ENCODE results near the gene LCLAT1. TPM values are rescaled to one million over a fixed set of nuclear protein-coding genes. Genes with fewer than 3 reads are reported as not detected.

LCLAT1 gene
- polyA plus RNA-seq, 3 donors = 0.56 to 1.6 (median 1.2) TPM

- no peak overlapping the region for H3K27ac ChIP-seq (ENCODE audit: low read depth, low read length)
- WGBS, 3 donors = 84 to 94% (median 94%) methylated on average over 2 of the region's 2 CpGs
These were observed 101.3 kb downstream of the LCLAT1 start for GRCh38 chr2:30548386-30548785.

- 95 to 97% (median 97%) methylated on average over 2 of the region's 2 CpGs for WGBS, 3 donors
- H3K27ac ChIP-seq (ENCODE audit: low read depth, low read length) = no peak overlapping the region
These were observed 102.0 kb downstream of the LCLAT1 start for GRCh38 chr2:30549096-30549495.

- 96 to 100% (median 97%) methylated on average over 1 of the region's 1 CpG for WGBS, 3 donors
- H3K27ac ChIP-seq (ENCODE audit: low read depth, low read length) = no peak overlapping the region
These were observed 112.7 kb downstream of the LCLAT1 start for GRCh38 chr2:30559544-30560275.

- 86 to 90% (median 89%) methylated on average over 1 of the region's 1 CpG for WGBS, 3 donors
These were observed 114.3 kb downstream of the LCLAT1 start for GRCh38 chr2:30561349-30561748.

GRCh38 chr2:30565851-30566358 is 118.9 kb downstream of the LCLAT1 start:
- no peak overlapping the region for H3K27ac ChIP-seq (ENCODE audit: low read depth, low read length)
- 40 to 76% (median 74%) methylated on average over 5 of the region's 5 CpGs for WGBS, 3 donors

More at GRCh38 chr2:30561349-30561748, 114.3 kb downstream of the LCLAT1 start:
- no peak overlapping the region for H3K27ac ChIP-seq (ENCODE audit: low read depth, low read length)

GRCh38 chr2:30566631-30567030 is 119.6 kb downstream of the LCLAT1 start:
- WGBS, 3 donors = 85 to 92% (median 90%) methylated on average over 4 of the region's 4 CpGs
- H3K27ac ChIP-seq (ENCODE audit: low read depth, low read length) = no peak overlapping the region

- no peak overlapping the region for H3K27ac ChIP-seq (ENCODE audit: low read depth, low read length)
- 95 to 97% (median 97%) methylated on average over 4 of the region's 4 CpGs for WGBS, 3 donors
These were observed 120.3 kb downstream of the LCLAT1 start for GRCh38 chr2:30567317-30567716.

- no peak overlapping the region for H3K27ac ChIP-seq (ENCODE audit: low read depth, low read length)
These were observed 122.9 kb downstream of the LCLAT1 start for GRCh38 chr2:30569946-30570345.

GRCh38 chr2:30577151-30577550 is 130.1 kb downstream of the LCLAT1 start:
- H3K27ac ChIP-seq (ENCODE audit: low read depth, low read length) = no peak overlapping the region
- WGBS, 3 donors = 90 to 97% (median 92%) methylated on average over 4 of the region's 4 CpGs

GRCh38 chr2:30580391-30580790 is 133.3 kb downstream of the LCLAT1 start:
- no peak overlapping the region for H3K27ac ChIP-seq (ENCODE audit: low read depth, low read length)
- 76 to 83% (median 78%) methylated on average over 3 of the region's 3 CpGs for WGBS, 3 donors

GRCh38 chr2:30582521-30582920 is 135.5 kb downstream of the LCLAT1 start:
- no peak overlapping the region for H3K27ac ChIP-seq (ENCODE audit: low read depth, low read length)

GRCh38 chr2:30583204-30583749 is 136.2 kb downstream of the LCLAT1 start:
- WGBS, 3 donors = 95 to 98% (median 97%) methylated on average over 3 of the region's 3 CpGs
- H3K27ac ChIP-seq (ENCODE audit: low read depth, low read length) = no peak overlapping the region

More at GRCh38 chr2:30582521-30582920, 135.5 kb downstream of the LCLAT1 start:
- 87 to 88% (median 87%) methylated on average over 2 of the region's 2 CpGs for WGBS, 3 donors

GRCh38 chr2:30584116-30584515 is 137.1 kb downstream of the LCLAT1 start:
- 55 to 83% (median 66%) methylated on average over 4 of the region's 4 CpGs for WGBS, 3 donors
- no peak overlapping the region for H3K27ac ChIP-seq (ENCODE audit: low read depth, low read length)

GRCh38 chr2:30588994-30589393 is 141.9 kb downstream of the LCLAT1 start:
- H3K27ac ChIP-seq (ENCODE audit: low read depth, low read length) = no peak overlapping the region

- H3K27ac ChIP-seq (ENCODE audit: low read depth, low read length) = no peak overlapping the region
- WGBS, 3 donors = 77 to 98% (median 94%) methylated on average over 1 of the region's 1 CpG
These were observed 143.4 kb downstream of the LCLAT1 start for GRCh38 chr2:30590407-30590806.

- WGBS, 3 donors = 98 to 99% (median 98%) methylated on average over 2 of the region's 2 CpGs
- H3K27ac ChIP-seq (ENCODE audit: low read depth, low read length) = no peak overlapping the region
These were observed 144.1 kb downstream of the LCLAT1 start for GRCh38 chr2:30591186-30591585.

GRCh38 chr2:30601375-30601774 is 154.3 kb downstream of the LCLAT1 start:
- WGBS, 3 donors = 72 to 74% (median 73%) methylated on average over 1 of the region's 1 CpG
- H3K27ac ChIP-seq (ENCODE audit: low read depth, low read length) = no peak overlapping the region

GRCh38 chr2:30605197-30605596 is 158.2 kb downstream of the LCLAT1 start:
- WGBS, 3 donors = 90 to 91% (median 91%) methylated on average over 3 of the region's 3 CpGs
- no peak overlapping the region for H3K27ac ChIP-seq (ENCODE audit: low read depth, low read length)

- H3K27ac ChIP-seq (ENCODE audit: low read depth, low read length) = no peak overlapping the region
- 78 to 96% (median 82%) methylated on average over 1 of the region's 1 CpG for WGBS, 3 donors
These were observed 161.6 kb downstream of the LCLAT1 start for GRCh38 chr2:30608643-30609042.

- 68 to 87% (median 72%) methylated on average over 4 of the region's 4 CpGs for WGBS, 3 donors
- H3K27ac ChIP-seq (ENCODE audit: low read depth, low read length) = no peak overlapping the region
These were observed 164.5 kb downstream of the LCLAT1 start for GRCh38 chr2:30611583-30611982.

Measured in adipose tissue (tissue), 3 donors.